ENCODE data around the gene FLOT2.
"Not testable (repeated sequence)": the region's sequence is repeated elsewhere in the genome, so short reads cannot be mapped to it uniquely, and the experiment has no call there.

The FLOT2 gene

GRCh38 chr17:28896884-28897768 is at the start of gene FLOT2:
Gene FLOT2, minus strand, starts transcription at chr17:28897733. Its CDS starts 159 bp downstream, at chr17:28897574.
- DNase-seq, result no peak

- DNase-seq, result no peak
These were observed 48.7 kb upstream of the FLOT2 start for GRCh38 chr17:28946239-28946638.

GRCh38 chr17:28944862-28945741 is 47.6 kb upstream of the FLOT2 start:
- no peak for DNase-seq

- DNase-seq, result no peak
These were observed 46.8 kb upstream of the FLOT2 start for GRCh38 chr17:28944343-28944742.

- no peak for DNase-seq
These were observed 45.4 kb upstream of the FLOT2 start for GRCh38 chr17:28942925-28943324.

- no peak for DNase-seq
These were observed 43.7 kb upstream of the FLOT2 start for GRCh38 chr17:28941251-28941650.

- no peak for DNase-seq
These were observed 43.1 kb upstream of the FLOT2 start for GRCh38 chr17:28940675-28941074.

GRCh38 chr17:28940142-28940541 is 42.6 kb upstream of the FLOT2 start:
- DNase-seq, result no peak

GRCh38 chr17:28938552-28938951 is 41.0 kb upstream of the FLOT2 start:
- DNase-seq, result no peak

GRCh38 chr17:28937044-28937729 is 39.7 kb upstream of the FLOT2 start:
- DNase-seq, result no peak

- DNase-seq, result no peak
These were observed 38.4 kb upstream of the FLOT2 start for GRCh38 chr17:28935744-28936460.

- DNase-seq, result not testable (repeated sequence)
These were observed 37.0 kb upstream of the FLOT2 start for GRCh38 chr17:28934508-28934907.

- no peak for DNase-seq
These were observed 32.3 kb upstream of the FLOT2 start for GRCh38 chr17:28929787-28930186.

GRCh38 chr17:28928061-28928460 is 30.5 kb upstream of the FLOT2 start:
- DNase-seq, result no peak

GRCh38 chr17:28926786-28927185 is 29.3 kb upstream of the FLOT2 start:
- no peak for DNase-seq

- DNase-seq, result no peak
These were observed 28.8 kb upstream of the FLOT2 start for GRCh38 chr17:28926366-28926765.

GRCh38 chr17:28925912-28926365 is 28.4 kb upstream of the FLOT2 start:
- DNase-seq, result no peak

GRCh38 chr17:28920201-28920600 is 22.7 kb upstream of the FLOT2 start:
- DNase-seq, result no peak

GRCh38 chr17:28918295-28918694 is 20.8 kb upstream of the FLOT2 start:
- DNase-seq, result no peak

- no peak for DNase-seq
These were observed 19.9 kb upstream of the FLOT2 start for GRCh38 chr17:28917465-28917864.

GRCh38 chr17:28917029-28917428 is 19.5 kb upstream of the FLOT2 start:
- DNase-seq, result no peak

GRCh38 chr17:28916302-28916934 is 18.9 kb upstream of the FLOT2 start:
- no peak for DNase-seq

Data from amniotic stem cell (primary cell).